Body of pancreas (tissue), 4 donors: ENCODE results near the gene SMIM35. TPM values are rescaled to one million over a fixed set of nuclear protein-coding genes. Genes with fewer than 3 reads are reported as not detected.

Source experiments
- ATAC-seq: fragments of 150-250 bp; one replicate; pipeline ENCODE4 v1.9.1; 2016
- DNase-seq, 4 donors: peaks; one replicate each; pipeline ENCODE4 v3.0.0-alpha.2; 2019
- H3K27ac ChIP-seq, 4 donors: fragments of 200-600 bp; sonication (generic); 1 replicate in 3 of 4; 2 replicates in 1 of 4; pipeline versions ENCODE4 v1.5.1 to v1.6.1; 2016 to 2019; ENCODE audit warnings: mild to moderate bottlenecking in 1 of 4, mixed read lengths in 1 of 4, moderate library complexity in 1 of 4
- H3K27me3 ChIP-seq, 2 donors: fragments of 200-600 bp; sonication (generic); one replicate each; pipeline ENCODE4 v1.6.0; 2016; ENCODE audit warnings: mild to moderate bottlenecking in 1 of 2
- H3K36me3 ChIP-seq, 2 donors: fragments of 200-600 bp; sonication (generic); replicated peaks in 1 of 2; 2 replicates each; pipeline ENCODE4 v1.5.1; 2016; ENCODE audit warnings: low read depth in 2 of 2; ENCODE audit not compliant: insufficient read depth in 1 of 2
- H3K4me1 ChIP-seq: fragments of 200-600 bp; sonication (generic); one replicate; pipeline ENCODE4 v1.6.0; 2016
- H3K4me3 ChIP-seq, 2 donors: fragments of 200-600 bp; sonication (generic); 1 replicate in 1 of 2; 2 replicates in 1 of 2; pipeline ENCODE4 v1.5.1; 2016 to 2019
- H3K9me3 ChIP-seq, 3 donors: fragments of 200-600 bp; sonication (generic); 1 replicate in 2 of 3; 2 replicates in 1 of 3; pipeline ENCODE4 v1.5.1; 2016
- CTCF ChIP-seq, 7 experiments: fragments of 450-650 bp in 4 of 7; fragments of 200-600 bp in 3 of 7; sonication (generic) in 3 of 7; IDR thresholded peaks; one replicate each; pipeline ENCODE4 v1.5.1; 2016 to 2019; ENCODE audit warnings: antibody characterized with exemption in 7 of 7
- POLR2A ChIP-seq, 3 donors: fragments of 450-650 bp; IDR thresholded peaks; one replicate each; pipeline ENCODE4 v1.6.1; 2016; ENCODE audit warnings: antibody characterized with exemption in 3 of 3, mild to moderate bottlenecking in 2 of 3
- WGBS, 2 donors: methylation state at CpG; one replicate each; pipeline ENCODE4 v1.1.5; 2017; 5-methylcytosine and 5-hydroxymethylcytosine counted together
- intact Hi-C: fragments of 100-400 bp; cut with DNase I; formaldehyde crosslinking; loops from one replicate; pipeline ENCODE4 v1.15.1; 2023
- total RNA-seq, 2 donors: library from RNA; depleted of rRNA; stranded (reverse); fragments of >200 nt; gene quantifications; one replicate each; pipeline ENCODE4 v1.1.0, GENCODE V29; 2016

The SMIM35 gene
- total RNA-seq, 2 donors from 2014 or later, result not detected

GRCh38 chr11:118071416-118072030 is 15.2 kb downstream of the SMIM35 start:
- Histone ChIP-seq H3K9me3 (no peaks in the 10 kb centered on the region), H3K27me3 (no peaks in the 10 kb centered on the region), H3K36me3 (no peaks in the 10 kb centered on the region), H3K27ac (no peak overlapping the region), H3K4me3 (no peak overlapping the region), H3K4me1 (peaks cover 3% of the 10 kb centered on the region)
- TF ChIP-seq POLR2A (IDR thresholded peaks at IDR 0.05) (no peak), CTCF (IDR thresholded peaks at IDR 0.05) (no peak)
- DNase-seq (no peak), ATAC-seq (no peak)
- 81 to 85% methylated on average over 3 of the region's 3 CpGs for WGBS, 2 donors
- intact Hi-C loops, result no loop called here

- intact Hi-C loops, result no loop called here
- H3K27me3 ChIP-seq, result no peaks in the 10 kb centered on the region
- 81 to 86% methylated on average over 10 of the region's 10 CpGs for WGBS, 2 donors
- ATAC-seq, result no peak
- no peak overlapping the region for H3K4me3 ChIP-seq
- no peak for DNase-seq
- H3K27ac ChIP-seq, result no peak overlapping the region
- no peaks in the 10 kb centered on the region for H3K4me1 ChIP-seq
- no peak for TF ChIP-seq CTCF (IDR thresholded peaks at IDR 0.05)
- TF ChIP-seq POLR2A (IDR thresholded peaks at IDR 0.05), result no peak
- H3K9me3 ChIP-seq, result no peaks in the 10 kb centered on the region
- no peaks in the 10 kb centered on the region for H3K36me3 ChIP-seq
Observed at GRCh38 chr11:118068945-118069612, 17.7 kb downstream of the SMIM35 start.

- Histone ChIP-seq H3K27me3 (no peaks in the 10 kb centered on the region), H3K9me3 (no peaks in the 10 kb centered on the region), H3K4me3 (no peak overlapping the region), H3K4me1 (no peaks in the 10 kb centered on the region), H3K27ac (no peak overlapping the region), H3K36me3 (no peaks in the 10 kb centered on the region)
- intact Hi-C loops, result no loop called here
- ATAC-seq (no peak), DNase-seq (no peak)
- no peak for TF ChIP-seq POLR2A (IDR thresholded peaks at IDR 0.05)
- TF ChIP-seq CTCF (IDR thresholded peaks at IDR 0.05), result no peak
- 68 to 78% methylated on average over 21 to 24 of the region's 24 CpGs for WGBS, 2 donors
Observed at GRCh38 chr11:118068206-118068944, 18.4 kb downstream of the SMIM35 start.

- WGBS, 2 donors, result 79 to 88% methylated on average over 3 to 8 of the region's 8 CpGs
- no peak for ATAC-seq
- H3K9me3 ChIP-seq, result no peaks in the 10 kb centered on the region
- H3K36me3 ChIP-seq, result no peaks in the 10 kb centered on the region
- H3K4me3 ChIP-seq, result no peak overlapping the region
- no peak for TF ChIP-seq POLR2A (IDR thresholded peaks at IDR 0.05)
- TF ChIP-seq CTCF (IDR thresholded peaks at IDR 0.05), result no peak
- H3K27ac ChIP-seq, result no peak overlapping the region
- no peaks in the 10 kb centered on the region for H3K27me3 ChIP-seq
- intact Hi-C loops, result no loop called here
- H3K4me1 ChIP-seq, result no peaks in the 10 kb centered on the region
- no peak for DNase-seq
Observed at GRCh38 chr11:118067006-118067405, 19.8 kb downstream of the SMIM35 start.
